GM08714 (cell line): ENCODE data around the gene MICAL3.

Source experiments
- H3K4me3 ChIP-seq: fragments of 200-500 bp; sonication (Bioruptor generic); 2 replicates; pipeline ENCODE4 v1.5.1; 2014; ENCODE audit warnings: mild to moderate bottlenecking, low read length, inconsistent platforms
- ZNF274 ChIP-seq: IDR thresholded peaks from 2 replicates; pipeline ENCODE4 v1.6.1; 2012; ENCODE audit warnings: mild to moderate bottlenecking, low read depth, low read length

MICAL3 gene

DNA sequence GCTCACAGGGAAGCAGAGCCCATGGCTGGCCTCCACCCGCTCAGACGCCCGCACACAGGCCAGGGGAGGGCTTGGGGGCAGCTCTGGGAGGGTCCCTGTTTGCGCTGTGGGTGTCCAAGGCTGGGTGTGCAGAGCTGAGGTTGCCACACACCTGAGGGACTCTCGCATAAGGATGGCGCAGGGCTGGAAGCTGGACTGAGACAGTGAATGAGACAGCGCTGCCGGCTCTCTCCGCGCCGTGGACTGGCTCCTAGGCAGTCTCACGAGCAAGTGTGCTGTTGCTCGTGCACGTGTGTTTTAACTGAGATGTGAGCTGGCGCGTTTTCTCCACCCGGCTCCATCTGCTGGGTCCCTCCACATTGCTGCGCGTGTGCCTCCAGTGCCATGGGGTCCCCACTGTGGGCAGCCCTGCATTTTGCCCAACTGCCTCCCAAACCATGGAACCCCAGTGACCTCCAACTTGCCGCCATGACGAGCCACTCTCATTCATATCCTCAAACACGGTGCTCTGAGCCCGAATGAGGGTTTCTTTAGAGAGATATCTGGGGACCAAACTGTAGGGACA lies 245.9 kb downstream of the MICAL3 start:
- TF ChIP-seq ZNF274 = no peak
- peak overlapping the region; percentile 81; the same call in 1 of the 2 replicates for H3K4me3 ChIP-seq

GRCh38 chr22:17777717-17778044 lies 246.7 kb downstream of the MICAL3 start:
- TF ChIP-seq ZNF274 = no peak
- H3K4me3 ChIP-seq = peak overlapping the region; percentile 81

DNA sequence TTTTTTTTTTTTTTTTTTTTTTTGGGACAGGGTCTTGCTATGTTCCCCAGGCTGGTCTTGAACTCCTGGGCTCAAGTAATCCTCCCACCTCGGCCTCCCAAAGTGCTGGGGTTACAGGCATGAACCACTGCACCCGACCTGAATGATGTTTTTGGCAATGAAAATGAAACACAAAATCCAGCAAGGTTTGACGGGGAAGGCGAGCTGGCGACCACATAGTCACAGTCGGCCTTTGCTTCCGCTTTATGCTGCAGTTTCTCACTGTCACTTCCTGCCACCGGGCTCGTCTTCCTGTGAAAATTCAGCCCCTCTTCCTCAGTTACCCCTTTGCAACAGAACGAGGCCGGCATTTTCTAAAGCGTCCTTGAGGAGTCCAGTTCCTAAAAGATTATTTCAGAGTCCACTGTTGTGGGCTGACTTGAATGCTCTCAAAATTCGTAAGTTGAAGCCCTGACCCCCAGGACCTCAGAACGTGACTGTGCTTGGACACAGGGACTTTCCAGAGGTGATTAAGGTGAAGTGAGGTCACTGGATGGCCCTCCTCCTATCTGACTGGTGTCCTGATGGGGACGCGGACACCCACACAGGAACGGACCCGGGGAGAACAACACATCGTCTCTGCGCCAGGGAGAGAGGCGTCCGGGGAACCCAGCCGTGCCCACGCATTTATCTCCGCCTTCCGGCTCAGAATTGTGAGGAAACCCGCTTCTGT lies 247.2 kb downstream of the MICAL3 start:
- peak overlapping the region; percentile 81 for H3K4me3 ChIP-seq

DNA sequence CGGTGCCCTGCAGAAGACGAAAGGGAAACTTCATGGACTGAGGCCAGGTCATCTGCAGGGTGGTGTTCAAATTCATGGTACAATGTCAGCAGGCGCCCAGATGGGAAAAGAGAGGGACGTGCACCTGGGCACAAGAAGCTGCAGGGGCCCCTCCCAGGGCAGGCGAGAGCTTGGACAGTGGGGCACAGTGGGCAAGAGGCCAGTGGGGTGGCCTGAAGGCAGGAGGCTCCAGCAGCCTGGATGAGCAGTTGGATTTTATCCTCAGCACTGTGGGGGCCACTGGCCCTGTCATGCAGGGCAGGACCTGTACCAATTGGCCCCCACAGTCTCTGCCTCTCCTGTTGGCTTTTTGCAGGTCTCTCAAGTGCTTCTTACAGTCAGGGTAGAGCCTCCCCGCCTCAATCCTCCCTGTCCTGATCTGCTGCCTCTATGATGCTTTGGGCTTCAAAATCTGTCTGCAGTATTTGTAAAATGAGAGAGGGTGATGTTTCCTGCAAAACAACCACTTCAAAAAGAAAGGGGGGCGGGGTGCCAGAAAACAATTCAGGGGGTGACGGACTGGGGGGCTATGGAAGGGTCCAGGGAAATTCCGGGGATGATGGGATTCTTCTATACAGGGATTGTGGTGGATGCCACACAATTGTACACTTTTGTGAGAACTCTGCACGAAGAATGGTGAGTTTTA lies 248.4 kb downstream of the MICAL3 start:
- TF ChIP-seq ZNF274 = no peak
- no peak overlapping the region for H3K4me3 ChIP-seq

More for the DNA sequence above, 247.2 kb downstream of the MICAL3 start:
- no peak for TF ChIP-seq ZNF274

GRCh38 chr22:17774926-17775685 lies 249.3 kb downstream of the MICAL3 start:
- no peak for TF ChIP-seq ZNF274
- no peak overlapping the region for H3K4me3 ChIP-seq

- peak within 1 kb of the TSS; percentile 69 for H3K4me3 ChIP-seq
- TF ChIP-seq ZNF274 = no peak
Observed at GRCh38 chr22:17774206-17774925, 250.0 kb downstream of the MICAL3 start, which contains the start of gene BID. BID (minus strand) TSS chr22:17774469; CDS start chr22:17750116, 24,353 bp downstream.

DNA sequence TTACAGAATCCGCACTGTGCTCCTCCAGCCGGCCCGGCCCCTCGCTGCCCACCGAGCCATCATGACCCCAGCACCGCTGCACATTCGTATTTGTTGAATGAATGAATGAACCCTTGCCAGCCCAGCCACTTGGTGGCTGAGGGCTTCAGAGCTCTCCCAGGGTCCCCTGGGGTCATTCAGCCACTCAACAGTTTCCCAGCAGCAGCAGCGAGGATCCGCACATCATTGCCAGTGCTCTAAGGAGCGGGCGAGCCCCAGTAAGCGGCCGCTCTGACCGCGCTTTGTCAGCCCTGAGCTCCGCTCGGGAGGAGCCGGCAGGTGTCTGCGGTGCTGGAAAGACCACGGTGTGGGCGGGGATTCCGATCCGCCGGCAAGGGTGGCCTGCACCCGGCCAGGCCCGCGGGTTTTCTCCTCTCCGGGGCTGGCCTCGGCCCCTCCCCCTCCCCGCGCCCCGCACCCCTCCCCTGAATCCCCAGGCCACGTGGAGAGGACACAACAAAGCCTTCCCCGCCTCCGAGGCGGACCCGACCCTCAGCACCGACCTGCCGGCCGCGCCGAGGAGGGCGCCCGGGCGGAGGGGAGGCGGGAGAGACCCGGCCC lies 250.7 kb downstream of the MICAL3 start:
- no peak for TF ChIP-seq ZNF274
- H3K4me3 ChIP-seq = peak overlapping the region; percentile 69

- no peak for TF ChIP-seq ZNF274
- peak overlapping the region; percentile 69 for H3K4me3 ChIP-seq
Observed at GRCh38 chr22:17772958-17773605, 251.3 kb downstream of the MICAL3 start.

GRCh38 chr22:17772249-17772957 lies 252.0 kb downstream of the MICAL3 start:
- TF ChIP-seq ZNF274 = no peak
- peak overlapping the region; percentile 69; the same call in 1 of the 2 replicates for H3K4me3 ChIP-seq

DNA sequence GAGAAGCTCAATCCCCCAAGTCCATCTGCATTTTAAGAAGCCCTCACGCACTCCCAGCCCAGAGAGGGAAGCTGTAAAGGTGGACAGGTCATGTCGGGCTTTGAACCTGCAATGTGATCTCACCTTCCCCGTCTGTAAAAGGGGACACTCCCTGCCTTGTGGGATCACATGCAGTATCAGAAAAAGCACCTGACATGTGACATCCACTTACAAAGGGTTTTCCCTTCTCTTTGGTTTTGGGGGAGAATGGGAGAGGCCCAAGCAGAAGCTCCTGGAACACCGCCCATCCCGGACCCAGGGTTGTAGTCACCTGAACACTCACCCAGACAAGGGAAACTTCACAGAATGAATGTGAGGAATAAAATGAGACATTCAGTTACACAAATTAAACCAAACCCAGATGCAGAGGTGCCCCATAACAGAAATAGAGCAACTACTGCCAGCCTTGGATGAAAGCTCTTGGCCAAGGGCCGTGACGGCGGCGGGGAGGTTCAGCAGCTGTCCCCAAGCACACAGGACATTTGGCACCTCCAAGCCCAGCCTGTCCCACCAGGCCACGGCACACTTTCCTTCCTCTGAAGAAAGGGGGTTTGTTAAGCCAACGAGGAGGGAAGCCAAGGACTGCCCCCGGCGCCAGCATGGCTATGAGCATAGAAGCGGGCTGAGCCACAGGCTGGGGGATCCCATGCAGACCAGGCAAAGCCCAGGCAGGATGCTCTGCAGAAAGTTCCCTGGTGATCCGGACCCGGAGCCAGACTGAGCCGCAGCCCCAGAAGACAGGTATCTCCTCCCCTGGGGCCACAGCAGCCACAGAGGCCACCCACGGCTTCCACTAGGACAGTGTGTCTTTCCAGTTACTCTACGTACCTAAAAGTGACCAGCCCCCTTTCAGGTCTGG lies 253.9 kb downstream of the MICAL3 start:
- no peak for TF ChIP-seq ZNF274
- H3K4me3 ChIP-seq = no peak overlapping the region

GRCh38 chr22:17769716-17770082 lies 254.7 kb downstream of the MICAL3 start:
- no peak overlapping the region for H3K4me3 ChIP-seq
- no peak for TF ChIP-seq ZNF274
